Right atrium auricular region (tissue), 2 donors: ENCODE data around the gene NFATC2. TPM values are rescaled to one million over a fixed set of nuclear protein-coding genes. Genes with fewer than 3 reads are reported as not detected.

Experiments used
- DNase-seq: peaks from one replicate; pipeline ENCODE4 v3.0.0-alpha.2; 2019; ENCODE audit warnings: low spot score
- H3K27ac ChIP-seq, 2 donors: fragments of 200-600 bp; sonication (generic); 1 replicate in 1 of 2; 2 replicates in 1 of 2; pipeline ENCODE4 v1.5.1; 2016 to 2019
- H3K27me3 ChIP-seq, 2 donors: fragments of 200-600 bp; sonication (generic); one replicate each; pipeline versions ENCODE4 v1.5.1 to v1.6.0; 2017 to 2019
- H3K36me3 ChIP-seq: fragments of 200-600 bp; sonication (generic); one replicate; pipeline ENCODE4 v1.5.1; 2016
- H3K4me1 ChIP-seq, 2 donors: fragments of 200-600 bp; sonication (generic); one replicate each; pipeline versions ENCODE4 v1.5.1 to v1.6.0; 2017 to 2019
- H3K4me3 ChIP-seq, 2 donors: fragments of 200-600 bp; sonication (generic); 1 replicate in 1 of 2; 2 replicates in 1 of 2; pipeline ENCODE4 v1.5.1; 2017 to 2019; ENCODE audit warnings: mild to moderate bottlenecking in 1 of 2, moderate library complexity in 1 of 2
- H3K9me3 ChIP-seq, 2 donors: fragments of 200-600 bp; sonication (generic); one replicate each; pipeline ENCODE4 v1.5.1; 2019
- total RNA-seq, 2 donors: library from RNA; depleted of rRNA; stranded (reverse); fragments of >200 nt; gene quantifications; one replicate each; pipeline ENCODE4 v1.1.0, GENCODE V29; 2016
- TF ChIP-seq, protein P1 (sequence below), 2 donors: fragments of 200-600 bp; sonication (generic); IDR thresholded peaks; one replicate each; pipeline ENCODE4 v1.5.1; 2019; ENCODE audit warnings: antibody characterized with exemption in 2 of 2

NFATC2 gene
- total RNA-seq, 2 donors from 2014 or later, result 8.6 to 12.5 TPM

DNA sequence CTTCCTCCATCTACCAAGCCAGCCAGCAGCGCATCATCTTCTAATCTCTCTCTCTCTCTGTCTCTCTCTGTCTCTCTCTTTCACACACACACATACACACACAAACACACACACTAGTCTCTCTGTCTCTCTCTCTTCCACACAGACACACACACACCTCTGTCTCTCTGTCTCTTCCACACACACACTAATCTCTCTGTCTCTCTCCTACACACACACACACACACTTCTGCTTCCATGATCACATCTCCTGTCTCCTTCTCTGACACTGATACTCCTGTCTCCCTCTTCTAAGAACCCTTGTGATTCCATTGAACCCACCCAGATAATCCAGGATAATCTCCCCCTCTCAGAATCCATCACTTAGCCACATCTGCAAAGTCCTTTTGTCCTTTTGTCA lies 181.3 kb downstream of the NFATC2 start:
- no peak overlapping the region for H3K4me3 ChIP-seq
- TF ChIP-seq, protein P1, sequence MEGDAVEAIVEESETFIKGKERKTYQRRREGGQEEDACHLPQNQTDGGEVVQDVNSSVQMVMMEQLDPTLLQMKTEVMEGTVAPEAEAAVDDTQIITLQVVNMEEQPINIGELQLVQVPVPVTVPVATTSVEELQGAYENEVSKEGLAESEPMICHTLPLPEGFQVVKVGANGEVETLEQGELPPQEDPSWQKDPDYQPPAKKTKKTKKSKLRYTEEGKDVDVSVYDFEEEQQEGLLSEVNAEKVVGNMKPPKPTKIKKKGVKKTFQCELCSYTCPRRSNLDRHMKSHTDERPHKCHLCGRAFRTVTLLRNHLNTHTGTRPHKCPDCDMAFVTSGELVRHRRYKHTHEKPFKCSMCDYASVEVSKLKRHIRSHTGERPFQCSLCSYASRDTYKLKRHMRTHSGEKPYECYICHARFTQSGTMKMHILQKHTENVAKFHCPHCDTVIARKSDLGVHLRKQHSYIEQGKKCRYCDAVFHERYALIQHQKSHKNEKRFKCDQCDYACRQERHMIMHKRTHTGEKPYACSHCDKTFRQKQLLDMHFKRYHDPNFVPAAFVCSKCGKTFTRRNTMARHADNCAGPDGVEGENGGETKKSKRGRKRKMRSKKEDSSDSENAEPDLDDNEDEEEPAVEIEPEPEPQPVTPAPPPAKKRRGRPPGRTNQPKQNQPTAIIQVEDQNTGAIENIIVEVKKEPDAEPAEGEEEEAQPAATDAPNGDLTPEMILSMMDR (IDR thresholded peaks at IDR 0.05), result no peak
- H3K4me1 ChIP-seq, result peaks cover 0 to 7% of the 10 kb centered on the region in 2 donors
- DNase-seq, result no peak
- H3K27ac ChIP-seq, result no peak overlapping the region
- no peaks in the 10 kb centered on the region for H3K27me3 ChIP-seq
- H3K36me3 ChIP-seq, result no peaks in the 10 kb centered on the region
- peaks cover 0 to 16% of the 10 kb centered on the region in 2 donors for H3K9me3 ChIP-seq

DNA sequence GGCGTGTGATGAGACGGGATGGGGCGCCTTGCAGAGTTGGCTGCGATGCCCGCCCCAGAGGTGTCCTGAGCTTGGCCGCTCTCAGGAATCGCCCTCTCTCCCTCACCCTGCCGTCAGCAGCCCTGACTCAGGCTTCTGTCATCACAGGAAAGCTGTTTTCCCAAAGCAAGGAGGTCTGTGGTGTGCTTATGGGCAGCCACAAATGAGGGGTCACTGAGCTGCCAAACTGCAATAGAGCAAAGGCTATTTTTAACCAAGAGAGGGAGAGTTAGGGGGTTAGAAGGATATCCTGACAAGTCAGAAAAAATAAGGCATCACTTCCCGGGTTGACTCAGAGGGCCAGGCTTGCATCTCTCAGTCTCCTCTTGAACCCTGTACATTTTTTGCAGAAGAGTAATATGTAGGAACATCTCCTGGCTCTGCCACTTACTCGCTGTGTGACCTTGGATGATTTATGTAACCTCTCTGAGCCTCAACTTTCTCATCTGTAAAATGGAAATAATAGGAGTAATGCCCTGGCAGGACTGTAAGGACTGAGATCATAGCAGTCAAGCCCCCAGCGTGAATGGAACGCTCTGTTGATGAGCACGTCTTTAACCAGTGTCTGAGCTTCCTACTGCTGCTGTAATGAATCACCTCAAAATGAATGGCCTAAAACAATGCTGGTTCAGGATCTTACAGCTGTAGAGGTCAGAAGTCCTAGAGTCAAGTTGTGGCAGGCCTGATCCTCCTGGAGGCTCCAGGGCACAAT lies 181.9 kb downstream of the NFATC2 start:
- Histone ChIP-seq H3K4me3 (no peak overlapping the region), H3K27me3 (no peaks in the 10 kb centered on the region), H3K36me3 (no peaks in the 10 kb centered on the region), H3K4me1 (peaks cover 0 to under 1% of the 10 kb centered on the region in 2 donors), H3K9me3 (peaks cover 0 to 16% of the 10 kb centered on the region in 2 donors), H3K27ac (no peak overlapping the region)
- TF ChIP-seq, protein P1 (IDR thresholded peaks at IDR 0.05), result no peak
- DNase-seq, result no peak

DNA sequence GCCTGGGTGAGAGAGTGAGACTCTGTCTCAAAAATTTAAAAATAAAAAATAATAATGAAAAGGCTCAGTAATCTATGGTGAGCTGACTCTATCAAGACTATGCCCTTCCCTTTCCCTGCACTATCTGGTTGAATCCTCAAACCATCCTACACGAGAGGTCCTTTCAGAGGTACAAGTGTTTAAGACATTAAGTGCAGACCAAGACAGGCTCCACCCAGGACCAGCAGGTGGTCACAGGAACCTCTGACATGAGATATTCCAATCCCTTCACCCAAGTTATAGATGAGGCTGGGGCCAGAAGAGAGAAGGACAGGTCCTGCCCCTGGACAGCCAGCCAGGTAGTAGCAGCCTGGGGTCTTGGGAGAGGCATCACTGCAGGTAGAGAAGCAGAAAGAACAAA lies 182.6 kb downstream of the NFATC2 start:
- Histone ChIP-seq H3K4me3 (no peak overlapping the region), H3K36me3 (no peaks in the 10 kb centered on the region), H3K27me3 (no peaks in the 10 kb centered on the region), H3K4me1 (no peaks in the 10 kb centered on the region), H3K9me3 (peaks cover 0 to 16% of the 10 kb centered on the region in 2 donors), H3K27ac (no peak overlapping the region)
- TF ChIP-seq, protein P1 (IDR thresholded peaks at IDR 0.05), result no peak
- DNase-seq, result no peak

DNA sequence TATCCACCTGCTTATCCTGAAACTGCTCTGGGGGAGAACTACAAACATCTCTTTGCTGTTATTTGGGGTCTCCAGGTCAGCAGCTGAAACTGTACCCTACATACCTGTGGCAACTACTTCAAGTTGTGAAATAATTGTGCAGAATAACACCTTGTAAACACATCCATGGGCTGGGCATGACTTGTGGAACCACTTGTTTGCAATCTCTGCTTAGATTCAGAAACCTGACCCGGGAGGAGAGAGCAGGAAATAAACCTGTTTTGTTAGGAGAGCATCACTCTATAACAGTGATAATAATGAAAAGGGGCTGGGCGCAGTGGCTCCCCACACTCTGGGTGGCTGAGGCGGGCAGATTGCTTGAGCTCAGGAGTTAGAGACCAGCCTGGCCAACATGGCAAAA lies 183.1 kb downstream of the NFATC2 start:
- Histone ChIP-seq H3K4me3 (no peak overlapping the region), H3K27me3 (no peaks in the 10 kb centered on the region), H3K36me3 (no peaks in the 10 kb centered on the region), H3K27ac (no peak overlapping the region), H3K9me3 (peaks cover 0 to 15% of the 10 kb centered on the region in 2 donors), H3K4me1 (no peaks in the 10 kb centered on the region)
- no peak for DNase-seq
- TF ChIP-seq, protein P1 (IDR thresholded peaks at IDR 0.05), result no peak

DNA sequence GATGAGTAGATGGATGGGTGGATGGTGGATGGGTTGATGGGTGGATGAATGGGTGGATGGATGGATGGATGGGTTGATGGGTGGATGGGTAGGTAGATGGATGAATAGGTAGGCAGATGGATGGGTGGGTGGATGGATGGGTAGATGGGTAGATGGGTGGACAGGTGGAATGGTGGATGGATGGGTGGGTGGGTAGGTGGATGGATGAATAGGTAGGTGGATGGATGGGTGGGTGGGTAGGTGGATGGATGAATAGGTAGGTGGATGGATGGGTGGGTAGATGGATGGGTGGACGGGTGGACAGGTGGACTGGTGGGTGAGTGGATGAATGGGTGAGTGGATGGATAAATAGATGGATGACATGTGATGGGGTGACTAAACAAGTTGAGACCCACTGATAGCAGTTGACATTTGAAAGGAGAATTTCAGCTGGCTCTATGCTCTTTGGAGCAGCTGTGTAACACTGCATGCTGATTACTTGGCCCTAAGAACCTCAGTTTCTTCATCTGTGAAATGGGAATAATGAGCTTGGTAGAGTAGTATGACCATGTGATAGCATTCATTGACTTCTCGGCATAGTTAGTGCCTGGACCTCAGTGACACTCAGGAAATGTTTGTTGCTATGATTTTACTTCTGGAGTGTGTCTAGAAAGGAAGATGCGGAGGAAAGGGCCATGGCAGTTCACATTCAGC lies 184.3 kb downstream of the NFATC2 start:
- Histone ChIP-seq H3K4me3 (no peak overlapping the region), H3K36me3 (no peaks in the 10 kb centered on the region), H3K9me3 (peaks cover 0 to 2% of the 10 kb centered on the region in 2 donors), H3K27ac (no peak overlapping the region), H3K27me3 (no peaks in the 10 kb centered on the region), H3K4me1 (no peaks in the 10 kb centered on the region)
- TF ChIP-seq, protein P1 (IDR thresholded peaks at IDR 0.05), result no peak
- no peak for DNase-seq
